ENCODE measurements around the gene BLID.

BLID gene

GRCh38 chr11:122157653-122158161, 41.7 kb upstream of the BLID start:
- CTCF ChIA-PET = interaction anchor here (1.2 kb wide), 1 partner anchor 42 kb away, joined by 3 read pairs; the partner anchor contains the start of gene BLID
- no peak for TF ChIP-seq IKZF3 (tag by site-specific recombination; IDR thresholded peaks at IDR 0.05)
- no peak for TF ChIP-seq ZNF48 (tag by site-specific recombination; IDR thresholded peaks at IDR 0.05)
- no peak for TF ChIP-seq PRDM10 (tag by site-specific recombination; IDR thresholded peaks at IDR 0.05)
- TF ChIP-seq SP2 (tag by site-specific recombination; IDR thresholded peaks at IDR 0.05) = no peak
- no peak for TF ChIP-seq SCRT1 (tag by site-specific recombination; IDR thresholded peaks at IDR 0.05; ENCODE audit: borderline replicate concordance)
- no peak for TF ChIP-seq ZNF560 (tag by site-specific recombination; IDR thresholded peaks at IDR 0.05; ENCODE audit: borderline replicate concordance)
- no peak for TF ChIP-seq ZNF747 (tag by site-specific recombination; IDR thresholded peaks at IDR 0.05)
- no peak for TF ChIP-seq ZNF26 (tag by site-specific recombination; IDR thresholded peaks at IDR 0.05)
- POLR2A ChIA-PET = no interaction called here
- no peaks in the 10 kb centered on the region for H3K9me3 ChIP-seq (ENCODE audit: control insufficient read depth, insufficient read depth, low read depth, low read length)
- no peak overlapping the region for H3K27ac ChIP-seq (ENCODE audit: extremely low read depth, low read depth, low read length)
- H3K4me3 ChIP-seq (ENCODE audit: low read depth, low read length) = no peak overlapping the region
- H3K36me3 ChIP-seq (ENCODE audit: control insufficient read depth in 2 of 2, insufficient read depth in 1 of 2, low read length in 2 of 2) = no peaks in the 10 kb centered on the region
- no peaks in the 10 kb centered on the region for H3K4me1 ChIP-seq (ENCODE audit: control insufficient read depth, insufficient read depth, low read length)

- ChIA-PET CTCF (interaction anchor here (1.2 kb wide), 1 partner anchor 41 kb away, joined by 3 read pairs; the partner anchor contains the start of gene BLID), POLR2A (no interaction called here)
- no peak overlapping the region for H3K4me3 ChIP-seq (ENCODE audit: low read depth, low read length)
- H3K27ac ChIP-seq (ENCODE audit: extremely low read depth, low read depth, low read length) = no peak overlapping the region
- no peaks in the 10 kb centered on the region for H3K36me3 ChIP-seq (ENCODE audit: control insufficient read depth in 2 of 2, insufficient read depth in 1 of 2, low read length in 2 of 2)
- H3K4me1 ChIP-seq (ENCODE audit: control insufficient read depth, insufficient read depth, low read length) = no peaks in the 10 kb centered on the region
- TF ChIP-seq ZNF518A (tag by site-specific recombination; conservative IDR thresholded peaks at IDR 0.05; ENCODE audit: low read depth) (no peak), ZNF830 (tag by site-specific recombination; IDR thresholded peaks at IDR 0.05; ENCODE audit: low read depth) (no peak), ZNF280C (tag by site-specific recombination; IDR thresholded peaks at IDR 0.05) (no peak), OSR2 (tag by site-specific recombination; IDR thresholded peaks at IDR 0.05) (no peak), SP7 (tag by site-specific recombination; IDR thresholded peaks at IDR 0.05) (no peak), SETDB1 (IDR thresholded peaks at IDR 0.05; ENCODE audit: insufficient read length, low read length) (no peak), KLF8 (tag by site-specific recombination; IDR thresholded peaks at IDR 0.05) (no peak), ZNF747 (tag by site-specific recombination; IDR thresholded peaks at IDR 0.05) (no peak), ZNF146 (tag by site-specific recombination; IDR thresholded peaks at IDR 0.05) (no peak)
- no peaks in the 10 kb centered on the region for H3K9me3 ChIP-seq (ENCODE audit: control insufficient read depth, insufficient read depth, low read depth, low read length)
Observed at GRCh38 chr11:122156940-122157382, 40.9 kb upstream of the BLID start.
